Right renal cortex interstitium (tissue), 3 donors: Measurements from ENCODE around the gene FASTK. TPM values are rescaled to one million over a fixed set of nuclear protein-coding genes. Genes with fewer than 3 reads are reported as not detected.
"Not testable (repeated sequence)": the region's sequence is repeated elsewhere in the genome, so short reads cannot be mapped to it uniquely, and the experiment has no call there.

ENCODE experiments used
- DNase-seq, 3 donors: peaks; one replicate each; pipeline ENCODE4 v3.0.0-alpha.2; 2013; ENCODE audit warnings: low read depth in 3 of 3, low spot score in 2 of 3
- polyA plus RNA-seq, 3 donors: library from polyadenylated mRNA; unstranded; fragments of 120-200 nt; gene quantifications; one replicate each; pipeline ENCODE4 v1.2.1, GENCODE V29; 2013; ENCODE audit not compliant: insufficient read length in 3 of 3

Gene FASTK
- polyA plus RNA-seq, 3 donors, result 44.2 to 50.8 (median 44.9) TPM

- DNase-seq, result no peak
These were observed 26.9 kb downstream of the FASTK start for GRCh38 chr7:151053751-151054150.

GRCh38 chr7:151053096-151053495 is 27.5 kb downstream of the FASTK start:
- DNase-seq, result no peak

GRCh38 chr7:151051108-151051507 is 29.5 kb downstream of the FASTK start:
- peak in 1 of 3 donors; percentile 61 for DNase-seq

- no peak for DNase-seq
These were observed 31.6 kb downstream of the FASTK start for GRCh38 chr7:151048911-151049463.

- no peak for DNase-seq
These were observed 32.4 kb downstream of the FASTK start, which contains the start of gene ASIC3 for GRCh38 chr7:151047976-151048815. TSS of gene ASIC3 (plus strand) at chr7:151048531. CDS start at chr7:151048886, 355 bp downstream.

GRCh38 chr7:151046603-151047573 is 33.7 kb downstream of the FASTK start:
- DNase-seq, result no peak

GRCh38 chr7:151045967-151046366 is 34.6 kb downstream of the FASTK start:
- DNase-seq, result no peak

GRCh38 chr7:151045262-151045661 is 35.3 kb downstream of the FASTK start:
- no peak for DNase-seq

GRCh38 chr7:151043959-151044358 is 36.6 kb downstream of the FASTK start:
- no peak for DNase-seq

GRCh38 chr7:151043449-151043848 is 37.2 kb downstream of the FASTK start:
- not testable (repeated sequence) for DNase-seq

- DNase-seq, result no peak
These were observed 39.8 kb downstream of the FASTK start for GRCh38 chr7:151040616-151041375.

- no peak for DNase-seq
These were observed 40.6 kb downstream of the FASTK start for GRCh38 chr7:151039850-151040548.

GRCh38 chr7:151038951-151039849 is 41.4 kb downstream of the FASTK start:
- no peak for DNase-seq

- no peak for DNase-seq
These were observed 44.7 kb downstream of the FASTK start for GRCh38 chr7:151035902-151036301.

- DNase-seq, result no peak
These were observed 45.4 kb downstream of the FASTK start for GRCh38 chr7:151035026-151035717.

- no peak for DNase-seq
These were observed 46.1 kb downstream of the FASTK start for GRCh38 chr7:151034312-151035025.

- no peak for DNase-seq
These were observed 46.8 kb downstream of the FASTK start for GRCh38 chr7:151033864-151034249.
